Uterus (tissue), 4 donors: ENCODE data around the gene TRMT2B. TPM values are rescaled to one million over a fixed set of nuclear protein-coding genes. Genes with fewer than 3 reads are reported as not detected.
"Not testable (repeated sequence)": the region's sequence is repeated elsewhere in the genome, so short reads cannot be mapped to it uniquely, and the experiment has no call there.

ENCODE experiments used
- DNase-seq, 2 donors: peaks; one replicate each; pipeline ENCODE4 v3.0.0-alpha.2; 2019 to 2020
- H3K27ac ChIP-seq, 2 donors: fragments of 200-600 bp; sonication (generic); 1 replicate in 1 of 2; 2 replicates in 1 of 2; pipeline ENCODE4 v1.5.1; 2016 to 2018
- H3K27me3 ChIP-seq, 2 donors: fragments of 200-600 bp; sonication (generic); one replicate each; pipeline ENCODE4 v1.5.1; 2018 to 2019; ENCODE audit warnings: control low read depth in 1 of 2
- H3K36me3 ChIP-seq, 2 donors: fragments of 200-600 bp; sonication (generic); one replicate each; pipeline ENCODE4 v1.5.1; 2019; ENCODE audit warnings: control low read depth in 1 of 2
- H3K4me1 ChIP-seq, 2 donors: fragments of 200-600 bp; sonication (generic); one replicate each; pipeline ENCODE4 v1.5.1; 2018 to 2019; ENCODE audit warnings: control low read depth in 1 of 2
- H3K4me3 ChIP-seq, 2 donors: fragments of 200-600 bp; sonication (generic); 1 replicate in 1 of 2; 2 replicates in 1 of 2; pipeline ENCODE4 v1.5.1; 2018 to 2019; ENCODE audit warnings: mild to moderate bottlenecking in 1 of 2
- H3K9me3 ChIP-seq, 2 donors: fragments of 200-600 bp; sonication (generic); one replicate each; pipeline ENCODE4 v1.5.1; 2019; ENCODE audit warnings: control low read depth in 1 of 2
- POLR2A ChIP-seq, 2 donors: fragments of 450-650 bp; IDR thresholded peaks; one replicate each; pipeline ENCODE4 v1.6.1; 2016; ENCODE audit warnings: antibody characterized with exemption in 2 of 2, mild to moderate bottlenecking in 1 of 2, moderate library complexity in 1 of 2
- intact Hi-C: fragments of 100-400 bp; cut with DNase I; formaldehyde crosslinking; loops from one replicate; pipeline ENCODE4 v1.15.1; 2023; ENCODE audit warnings: low total_unique reads
- total RNA-seq, 4 donors: library from RNA; depleted of rRNA in 3 of 4; stranded (reverse); fragments of >200 nt in 3 of 4; gene quantifications; one replicate each; pipeline versions ENCODE4 v1.1.0 to v1.2.4, GENCODE V29; 2014 to 2023
- TF ChIP-seq, protein P1 (sequence below), 4 experiments: fragments of 200-600 bp in 2 of 4; fragments of 450-650 bp in 2 of 4; sonication (generic) in 2 of 4; IDR thresholded peaks; one replicate each; pipeline ENCODE4 v1.5.1; 2016 to 2019; ENCODE audit warnings: antibody characterized with exemption in 4 of 4, mild to moderate bottlenecking in 2 of 4, moderate library complexity in 1 of 4
- donor health status: DM: yes; HTN: yes; CAD: no.

The TRMT2B gene
- total RNA-seq, 4 donors from 2014 or later, result 13.1 to 19.1 (median 16.1) TPM

DNA sequence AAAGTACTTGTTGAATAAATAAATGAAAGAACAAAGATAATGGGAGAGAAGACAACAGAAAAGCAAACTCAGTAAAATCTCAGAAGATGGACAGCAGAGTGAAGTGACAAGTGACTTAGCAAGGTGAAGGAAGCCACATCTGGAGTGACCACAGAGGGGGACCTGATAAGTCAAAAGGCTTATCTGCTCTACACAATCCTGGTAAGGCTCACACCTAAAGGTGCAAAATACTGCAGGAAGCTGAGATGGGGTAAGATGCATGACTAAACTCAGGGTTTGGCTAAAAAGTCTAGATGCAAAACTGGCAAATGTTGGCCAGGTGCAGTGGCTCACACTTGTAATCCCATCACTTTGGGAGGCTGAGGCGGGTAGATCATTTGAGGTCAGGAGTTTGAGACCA, 22.2 kb downstream of the TRMT2B start:
- intact Hi-C loops, result no loop called here
- Histone ChIP-seq H3K36me3 (no peaks in the 10 kb centered on the region), H3K4me3 (no peak overlapping the region), H3K27ac (no peak overlapping the region), H3K27me3 (no peaks in the 10 kb centered on the region), H3K9me3 (no peaks in the 10 kb centered on the region), H3K4me1 (no peaks in the 10 kb centered on the region)
- TF ChIP-seq, protein P1, sequence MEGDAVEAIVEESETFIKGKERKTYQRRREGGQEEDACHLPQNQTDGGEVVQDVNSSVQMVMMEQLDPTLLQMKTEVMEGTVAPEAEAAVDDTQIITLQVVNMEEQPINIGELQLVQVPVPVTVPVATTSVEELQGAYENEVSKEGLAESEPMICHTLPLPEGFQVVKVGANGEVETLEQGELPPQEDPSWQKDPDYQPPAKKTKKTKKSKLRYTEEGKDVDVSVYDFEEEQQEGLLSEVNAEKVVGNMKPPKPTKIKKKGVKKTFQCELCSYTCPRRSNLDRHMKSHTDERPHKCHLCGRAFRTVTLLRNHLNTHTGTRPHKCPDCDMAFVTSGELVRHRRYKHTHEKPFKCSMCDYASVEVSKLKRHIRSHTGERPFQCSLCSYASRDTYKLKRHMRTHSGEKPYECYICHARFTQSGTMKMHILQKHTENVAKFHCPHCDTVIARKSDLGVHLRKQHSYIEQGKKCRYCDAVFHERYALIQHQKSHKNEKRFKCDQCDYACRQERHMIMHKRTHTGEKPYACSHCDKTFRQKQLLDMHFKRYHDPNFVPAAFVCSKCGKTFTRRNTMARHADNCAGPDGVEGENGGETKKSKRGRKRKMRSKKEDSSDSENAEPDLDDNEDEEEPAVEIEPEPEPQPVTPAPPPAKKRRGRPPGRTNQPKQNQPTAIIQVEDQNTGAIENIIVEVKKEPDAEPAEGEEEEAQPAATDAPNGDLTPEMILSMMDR (IDR thresholded peaks at IDR 0.05), result no peak
- TF ChIP-seq POLR2A (IDR thresholded peaks at IDR 0.05), result no peak
- no peak for DNase-seq

DNA sequence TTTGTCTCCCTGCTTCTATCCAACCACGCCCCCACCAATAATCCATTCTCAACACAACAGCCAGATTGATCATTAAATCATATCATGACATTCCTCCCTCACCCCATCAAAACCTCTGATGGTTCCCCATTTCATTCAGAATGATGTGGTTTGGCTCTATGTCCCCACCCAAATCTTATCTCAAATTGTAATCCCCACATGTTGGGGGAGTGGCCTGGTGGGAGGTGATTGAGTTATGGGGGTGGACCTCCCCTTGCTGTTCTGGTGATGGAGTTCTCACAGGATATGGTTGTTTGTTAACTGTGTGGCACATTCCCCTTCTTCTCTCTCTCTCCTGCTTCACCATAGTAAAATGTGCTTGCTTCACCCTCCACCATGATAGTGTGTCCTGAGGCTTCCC, 23.3 kb downstream of the TRMT2B start:
- no peaks in the 10 kb centered on the region for H3K4me1 ChIP-seq
- no peak for TF ChIP-seq POLR2A (IDR thresholded peaks at IDR 0.05)
- TF ChIP-seq, protein P1 (IDR thresholded peaks at IDR 0.05), result no peak
- DNase-seq, result no peak
- H3K9me3 ChIP-seq, result no peaks in the 10 kb centered on the region
- intact Hi-C loops, result no loop called here
- H3K36me3 ChIP-seq, result no peaks in the 10 kb centered on the region
- no peaks in the 10 kb centered on the region for H3K27me3 ChIP-seq
- H3K27ac ChIP-seq, result no peak overlapping the region
- no peak overlapping the region for H3K4me3 ChIP-seq

DNA sequence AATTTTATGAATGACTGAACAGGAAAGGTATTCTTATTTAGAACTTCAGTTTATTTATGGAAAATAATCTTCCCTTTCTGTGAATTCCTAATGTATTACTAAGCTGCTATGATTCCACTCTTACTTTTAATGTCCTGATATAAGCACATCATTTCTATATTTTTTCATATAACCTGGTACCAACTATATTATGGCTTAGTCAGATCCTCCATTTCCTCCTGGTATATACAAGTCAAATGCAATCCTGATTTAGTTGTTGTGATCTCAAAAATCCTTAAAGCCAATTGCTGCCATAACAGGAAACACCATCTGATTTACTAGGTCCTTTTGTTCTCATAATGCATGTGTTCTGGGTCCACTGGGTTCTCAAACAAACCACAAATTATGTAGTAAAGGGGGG, 26.8 kb downstream of the TRMT2B start:
- H3K27me3 ChIP-seq, result no peaks in the 10 kb centered on the region
- H3K9me3 ChIP-seq, result no peaks in the 10 kb centered on the region
- H3K36me3 ChIP-seq, result no peaks in the 10 kb centered on the region
- intact Hi-C loops, result no loop called here
- no peaks in the 10 kb centered on the region for H3K4me1 ChIP-seq
- DNase-seq, result no peak
- no peak overlapping the region for H3K4me3 ChIP-seq
- no peak for TF ChIP-seq POLR2A (IDR thresholded peaks at IDR 0.05)
- TF ChIP-seq, protein P1 (IDR thresholded peaks at IDR 0.05), result no peak
- no peak overlapping the region for H3K27ac ChIP-seq

DNA sequence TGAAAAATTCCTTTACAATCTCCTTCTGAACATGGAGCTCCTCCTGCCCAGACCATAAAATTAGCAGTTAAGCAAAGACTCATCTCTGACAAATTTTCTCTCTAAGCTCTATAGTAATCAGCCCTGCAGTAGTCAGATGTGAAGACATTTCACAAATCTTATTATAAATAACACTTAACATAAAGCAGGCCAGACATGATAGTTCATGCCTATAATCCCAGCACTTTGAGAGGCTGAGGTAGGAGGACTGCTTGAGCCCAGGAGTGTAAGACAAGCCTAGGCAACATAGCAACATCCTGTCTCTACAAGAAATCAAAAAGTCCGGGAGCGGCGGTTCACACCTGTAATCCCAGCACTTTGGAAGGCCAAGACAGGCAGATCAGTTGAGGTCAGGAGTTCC, 29.9 kb downstream of the TRMT2B start:
- Histone ChIP-seq H3K4me1 (no peaks in the 10 kb centered on the region), H3K27me3 (no peaks in the 10 kb centered on the region), H3K4me3 (no peak overlapping the region), H3K9me3 (no peaks in the 10 kb centered on the region), H3K27ac (no peak overlapping the region), H3K36me3 (no peaks in the 10 kb centered on the region)
- TF ChIP-seq POLR2A (IDR thresholded peaks at IDR 0.05), result no peak
- TF ChIP-seq, protein P1 (IDR thresholded peaks at IDR 0.05), result no peak
- DNase-seq, result no peak
- intact Hi-C loops, result no loop called here

DNA sequence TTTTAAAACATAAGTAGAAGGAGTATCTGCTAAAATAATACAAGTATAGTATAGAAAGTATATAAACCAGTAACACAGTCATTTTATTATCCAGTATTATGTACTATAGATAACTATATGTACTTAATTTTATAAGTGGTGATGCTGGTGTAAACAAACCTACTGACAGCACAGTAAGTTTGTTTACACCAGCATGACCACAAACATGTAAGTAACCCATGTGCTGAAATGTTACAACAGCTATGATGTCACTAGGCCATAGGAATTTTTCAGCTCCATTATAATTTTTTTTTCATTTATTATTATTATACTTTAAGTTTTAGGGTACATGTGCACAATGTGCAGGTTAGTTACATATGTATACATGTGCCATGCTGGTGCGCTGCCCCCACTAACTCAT, 39.9 kb downstream of the TRMT2B start:
- H3K9me3 ChIP-seq, H3K27me3 ChIP-seq, H3K36me3 ChIP-seq, H3K27ac ChIP-seq, H3K4me3 ChIP-seq, intact Hi-C loops, H3K4me1 ChIP-seq, DNase-seq: not testable (repeated sequence)

DNA sequence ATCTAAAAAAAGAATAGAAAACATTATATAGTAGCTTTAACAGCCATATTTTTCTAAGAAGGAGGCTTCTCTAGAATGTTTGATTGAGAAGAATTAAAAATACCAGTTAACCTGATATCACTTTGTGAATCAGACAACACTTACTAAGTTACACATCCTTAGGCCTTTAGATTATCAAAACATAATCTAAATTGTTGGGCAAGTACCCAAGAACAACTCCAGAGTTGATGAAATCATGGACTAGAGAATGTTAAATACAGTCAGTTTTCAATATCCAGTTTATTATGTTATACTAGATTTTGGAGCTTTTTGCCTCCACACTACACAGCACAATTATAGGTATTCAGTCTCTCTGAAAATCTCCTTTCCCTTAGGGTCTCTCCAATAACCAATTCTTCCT, 42.8 kb downstream of the TRMT2B start:
- intact Hi-C loops, result no loop called here

More for the DNA sequence above, 42.8 kb downstream of the TRMT2B start:
- no peak overlapping the region for H3K4me3 ChIP-seq
- H3K4me1 ChIP-seq, result no peaks in the 10 kb centered on the region
- H3K36me3 ChIP-seq, result no peaks in the 10 kb centered on the region
- no peaks in the 10 kb centered on the region for H3K9me3 ChIP-seq
- no peak for DNase-seq
- TF ChIP-seq, protein P1 (IDR thresholded peaks at IDR 0.05), result no peak
- no peak for TF ChIP-seq POLR2A (IDR thresholded peaks at IDR 0.05)
- no peaks in the 10 kb centered on the region for H3K27me3 ChIP-seq
- H3K27ac ChIP-seq, result no peak overlapping the region
